Measurements from ENCODE around the gene PMEPA1. TPM values are rescaled to one million over a fixed set of nuclear protein-coding genes. Genes with fewer than 3 reads are reported as not detected.

PMEPA1 gene
- total RNA-seq, 1 donor from 2014 or later: 39.9 TPM

DNA sequence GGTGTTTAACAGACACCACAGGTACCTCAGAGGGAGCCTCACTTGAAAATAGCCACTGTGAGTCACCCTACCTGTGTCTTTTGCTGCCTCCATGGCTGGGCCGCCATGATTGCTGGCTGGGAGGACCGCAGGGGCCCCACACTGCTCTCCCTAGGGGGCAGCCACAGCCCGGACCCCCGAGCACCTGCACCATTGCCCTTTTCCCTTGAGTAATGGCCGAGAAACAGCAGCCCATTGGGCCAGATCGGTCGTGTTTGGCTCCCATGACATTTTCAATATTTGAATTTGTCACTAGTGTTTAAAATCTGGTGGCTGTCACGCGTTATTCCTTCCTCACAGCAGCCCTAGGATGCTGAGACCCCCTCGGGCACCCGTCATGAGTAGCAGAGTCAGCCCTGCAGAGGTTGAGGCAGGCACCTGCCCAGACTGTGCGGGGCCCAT lies 96.3 kb downstream of the PMEPA1 start:
- Mint-ChIP-seq H3K4me3 (no peak overlapping the region), H3K9me3 (no peaks in the 10 kb centered on the region), H3K4me1 (no peaks in the 10 kb centered on the region), H3K36me3 (no peaks in the 10 kb centered on the region), H3K27ac (no peak overlapping the region), H3K27me3 (ENCODE audit: low read depth) (peaks cover 52% of the 10 kb centered on the region)
- no peak for TF ChIP-seq CTCF (IDR thresholded peaks at IDR 0.05; ENCODE audit: unreplicated experiment)
- DNase-seq (ENCODE audit: low spot score in 2 of 2, unreplicated experiment in 2 of 2): peak in 1 of 2 experiments; percentile 6

DNA sequence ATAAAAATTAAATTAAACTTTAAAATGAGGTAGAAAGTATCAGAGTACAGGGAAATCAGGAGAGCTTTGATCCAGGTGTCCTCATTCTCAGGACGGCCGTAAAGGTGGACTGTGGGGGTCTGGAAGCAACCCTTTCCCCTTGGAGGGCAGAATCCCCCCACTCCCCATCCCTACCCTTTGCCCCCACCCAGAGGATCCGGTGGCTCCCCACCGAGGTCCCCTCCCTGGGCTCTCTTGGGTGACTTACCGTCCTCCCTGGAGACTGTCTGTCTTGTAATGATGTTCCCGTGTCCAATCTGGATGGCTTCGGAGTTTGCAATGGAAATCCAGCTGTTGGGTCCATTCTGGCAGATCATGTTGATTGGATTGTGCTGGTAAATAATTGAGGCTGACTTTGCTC lies 96.9 kb downstream of the PMEPA1 start:
- H3K27me3 Mint-ChIP-seq (ENCODE audit: low read depth): peaks cover 53% of the 10 kb centered on the region
- no peak overlapping the region for H3K27ac Mint-ChIP-seq
- DNase-seq (ENCODE audit: low spot score in 2 of 2, unreplicated experiment in 2 of 2): peak in 1 of 2 experiments; percentile 11
- H3K4me3 Mint-ChIP-seq: no peak overlapping the region
- no peaks in the 10 kb centered on the region for H3K36me3 Mint-ChIP-seq
- TF ChIP-seq CTCF (IDR thresholded peaks at IDR 0.05; ENCODE audit: unreplicated experiment): no peak
- no peaks in the 10 kb centered on the region for H3K4me1 Mint-ChIP-seq
- no peaks in the 10 kb centered on the region for H3K9me3 Mint-ChIP-seq

DNA sequence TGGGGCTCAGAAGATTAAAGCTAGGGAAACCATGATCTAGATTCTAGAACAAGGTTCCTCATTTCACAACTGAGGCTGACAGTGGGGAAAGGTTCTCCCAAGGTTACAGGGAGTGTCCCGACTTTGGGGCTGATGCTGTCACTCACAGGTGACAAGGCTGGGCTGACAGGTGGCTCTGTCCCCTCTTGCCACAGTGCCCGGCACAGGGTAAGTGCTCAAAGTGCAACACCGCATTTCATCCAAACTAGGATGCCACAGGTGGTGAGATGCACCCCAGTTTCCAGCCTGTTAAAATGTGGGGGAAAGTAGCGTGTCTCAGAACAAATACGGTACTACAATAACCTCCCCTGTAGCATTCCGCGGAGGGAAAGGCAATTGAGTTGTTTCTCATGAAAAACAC lies 97.4 kb downstream of the PMEPA1 start:
- Mint-ChIP-seq H3K36me3 (no peaks in the 10 kb centered on the region), H3K4me1 (no peaks in the 10 kb centered on the region), H3K4me3 (no peak overlapping the region), H3K27ac (no peak overlapping the region), H3K27me3 (ENCODE audit: low read depth) (peaks cover 54% of the 10 kb centered on the region), H3K9me3 (no peaks in the 10 kb centered on the region)
- TF ChIP-seq CTCF (IDR thresholded peaks at IDR 0.05; ENCODE audit: unreplicated experiment): no peak
- peak in 1 of 2 experiments; percentile 5 for DNase-seq (ENCODE audit: low spot score in 2 of 2, unreplicated experiment in 2 of 2)

DNA sequence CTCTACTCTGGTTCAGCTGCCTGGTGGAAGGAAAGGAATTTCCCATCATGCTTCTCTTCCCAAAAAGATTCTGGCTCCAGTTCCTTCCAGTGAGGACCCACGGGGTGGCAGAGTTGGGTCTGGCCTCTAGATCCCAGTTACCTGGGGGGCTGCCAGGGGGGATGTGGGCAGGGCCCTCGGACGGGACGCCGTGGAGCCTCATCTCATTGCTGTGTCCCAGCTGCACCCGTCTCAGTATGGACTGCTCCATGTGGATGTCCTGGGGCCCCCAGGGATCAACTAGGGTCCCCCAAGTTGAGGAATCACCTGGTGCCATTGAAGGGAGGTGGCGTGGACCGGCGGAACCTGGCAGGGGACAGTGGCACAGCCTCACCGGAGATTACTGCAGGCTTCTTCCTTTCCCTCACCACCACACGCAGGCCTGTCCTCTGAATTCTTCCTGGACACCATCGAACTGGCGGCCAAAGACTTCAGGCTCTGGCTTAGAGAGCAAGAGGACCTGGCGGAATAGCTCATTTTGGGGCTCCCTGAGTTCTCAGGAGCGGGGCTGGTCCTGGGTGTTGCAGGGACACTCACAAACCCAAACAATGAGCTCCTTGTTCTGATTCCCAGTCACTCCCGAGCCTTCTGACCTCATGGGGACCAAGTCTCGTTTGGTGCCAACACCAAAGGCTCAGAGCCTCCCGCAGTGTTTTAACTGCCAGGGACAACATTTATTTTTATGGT lies 98.1 kb downstream of the PMEPA1 start:
- Mint-ChIP-seq H3K27ac (no peak overlapping the region), H3K4me1 (no peaks in the 10 kb centered on the region), H3K4me3 (no peak overlapping the region), H3K9me3 (no peaks in the 10 kb centered on the region), H3K36me3 (no peaks in the 10 kb centered on the region), H3K27me3 (ENCODE audit: low read depth) (peaks cover 54% of the 10 kb centered on the region)
- no peak for TF ChIP-seq CTCF (IDR thresholded peaks at IDR 0.05; ENCODE audit: unreplicated experiment)
- DNase-seq (ENCODE audit: low spot score in 2 of 2, unreplicated experiment in 2 of 2): no peak

DNA sequence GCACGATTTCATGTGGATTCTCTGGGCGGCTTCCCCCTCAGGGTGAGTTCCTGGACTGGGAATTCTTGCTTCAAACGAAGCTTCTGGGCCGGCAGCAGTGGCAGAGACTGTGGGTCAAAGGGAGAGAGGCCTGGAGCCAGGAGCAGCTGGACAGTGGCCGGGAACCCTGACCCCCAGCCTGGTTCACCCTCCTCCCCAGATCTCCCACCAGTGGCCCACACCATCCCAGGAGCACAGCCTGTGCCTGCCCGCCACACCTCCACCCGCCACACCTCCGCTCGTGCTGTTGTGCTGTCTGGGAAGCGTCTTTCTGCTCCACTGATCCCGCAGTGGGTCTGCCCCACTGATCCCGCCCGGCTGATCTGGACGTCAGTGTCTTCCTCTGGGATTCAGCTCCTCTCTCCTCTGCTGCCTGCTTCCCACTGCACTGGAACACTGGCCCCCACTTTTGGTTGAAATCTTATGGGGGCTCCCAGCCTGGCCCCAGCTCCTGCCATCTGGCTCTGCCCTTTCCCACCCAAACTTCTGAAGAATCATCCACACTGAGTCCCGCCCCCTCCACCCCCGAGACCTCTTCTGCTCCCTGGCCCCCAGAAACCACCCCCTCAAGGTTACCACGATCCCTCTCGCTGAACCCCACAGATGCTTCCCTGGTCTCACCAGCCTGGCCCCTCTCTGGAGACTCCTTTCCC lies 99.4 kb downstream of the PMEPA1 start:
- no peak overlapping the region for H3K4me3 Mint-ChIP-seq
- no peak for TF ChIP-seq CTCF (IDR thresholded peaks at IDR 0.05; ENCODE audit: unreplicated experiment)
- H3K9me3 Mint-ChIP-seq: no peaks in the 10 kb centered on the region
- no peak overlapping the region for H3K27ac Mint-ChIP-seq
- H3K4me1 Mint-ChIP-seq: no peaks in the 10 kb centered on the region
- no peaks in the 10 kb centered on the region for H3K36me3 Mint-ChIP-seq
- DNase-seq (ENCODE audit: low spot score in 2 of 2, unreplicated experiment in 2 of 2): no peak
- H3K27me3 Mint-ChIP-seq (ENCODE audit: low read depth): peaks cover 56% of the 10 kb centered on the region
